Eye (tissue), 1 donor: ENCODE data around the gene CEBPG.
A peak's percentile ranks its signal among the peaks of the same experiment; 100 is the strongest.

ENCODE experiments used
- DNase-seq: peaks from one replicate; pipeline ENCODE4 v3.0.0-alpha.2; 2015

CEBPG gene

DNA sequence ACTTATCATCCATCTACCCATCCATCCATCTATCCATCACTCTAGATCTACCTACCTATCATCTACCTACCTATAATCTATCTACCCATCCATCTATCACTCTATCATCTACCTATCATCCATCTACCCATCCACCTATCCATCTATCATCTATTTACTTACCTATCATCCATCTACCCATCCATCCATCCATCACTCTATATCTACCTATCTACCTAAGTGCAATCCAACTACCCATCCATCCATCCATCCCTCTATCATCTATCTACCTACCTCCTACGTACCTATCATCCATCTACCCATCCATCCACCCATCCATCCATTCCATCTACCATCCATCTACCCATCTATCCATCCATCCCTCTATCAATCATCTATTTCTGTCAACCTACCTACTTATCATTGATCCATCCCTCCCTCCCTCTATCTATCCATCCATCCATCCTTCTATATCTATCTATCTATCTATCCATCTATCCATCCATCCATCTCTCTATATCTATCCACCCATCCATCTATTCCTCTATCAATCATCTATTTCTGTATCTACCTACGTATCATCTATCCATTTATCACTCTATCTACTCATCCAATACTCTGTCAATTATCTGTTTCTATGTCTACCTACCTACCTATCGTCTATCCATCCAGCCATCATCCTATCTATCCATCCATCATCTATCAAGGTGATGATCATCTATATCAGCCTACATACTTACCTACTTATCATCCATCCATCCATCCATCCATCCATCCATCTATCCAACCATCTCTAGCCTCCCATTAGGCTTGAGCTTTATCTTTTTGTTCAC, 49.1 kb downstream of the CEBPG start:
- DNase-seq: no peak

DNA sequence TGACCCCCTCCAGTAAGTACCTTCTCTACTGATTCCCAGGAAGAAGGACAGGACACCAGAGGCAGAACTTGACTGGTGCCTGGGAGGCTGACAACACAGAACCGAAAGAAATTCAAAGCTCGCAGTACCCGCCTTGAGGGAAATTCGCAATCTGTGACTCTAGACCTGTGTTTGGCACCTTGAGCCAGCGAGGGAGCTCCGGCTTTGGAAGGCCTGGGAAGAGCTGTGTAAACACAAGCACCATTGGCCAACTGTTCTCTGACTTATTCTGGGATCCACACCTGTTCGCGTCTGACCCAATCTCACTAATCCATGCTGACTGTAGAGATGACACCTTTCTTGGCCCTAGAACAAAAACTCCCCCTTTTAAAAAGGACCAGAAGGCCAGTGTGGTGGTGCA, 50.7 kb downstream of the CEBPG start:
- no peak for DNase-seq

DNA sequence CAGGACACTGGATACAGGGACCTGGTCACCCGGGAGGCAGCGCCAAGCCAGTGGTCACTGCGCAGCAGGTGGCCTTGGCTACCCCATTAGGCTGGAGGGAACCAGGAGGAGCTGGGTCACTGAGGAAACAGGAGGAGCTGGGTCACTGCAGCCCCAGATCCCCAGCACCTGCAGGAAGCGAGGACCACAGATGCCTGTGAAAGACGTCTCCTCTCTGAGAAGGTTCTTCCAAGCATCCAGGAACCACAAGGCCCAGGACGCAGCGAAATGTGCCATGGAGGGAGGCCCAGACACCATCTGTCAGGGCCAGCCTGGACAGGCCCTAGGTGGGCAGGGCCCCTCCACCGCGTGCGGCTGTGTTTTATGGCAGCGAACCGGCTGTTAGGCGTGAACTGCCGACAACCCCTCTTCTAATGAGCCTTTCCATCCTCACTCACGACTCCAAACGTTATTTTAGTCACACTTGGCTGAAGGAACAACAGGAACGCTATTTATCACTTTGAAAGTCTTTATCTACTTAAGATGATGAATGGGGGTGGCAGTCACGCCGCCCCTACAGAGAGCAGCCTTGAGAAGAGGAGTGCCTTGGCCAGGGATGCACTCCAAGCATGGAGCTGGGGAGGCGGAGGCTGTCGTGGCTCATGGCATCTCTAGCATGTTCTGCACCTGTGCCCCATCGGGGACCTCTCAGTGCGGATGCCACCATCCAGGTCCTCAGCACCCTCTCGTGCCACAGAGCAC, 53.3 kb downstream of the CEBPG start:
- DNase-seq: no peak

DNA sequence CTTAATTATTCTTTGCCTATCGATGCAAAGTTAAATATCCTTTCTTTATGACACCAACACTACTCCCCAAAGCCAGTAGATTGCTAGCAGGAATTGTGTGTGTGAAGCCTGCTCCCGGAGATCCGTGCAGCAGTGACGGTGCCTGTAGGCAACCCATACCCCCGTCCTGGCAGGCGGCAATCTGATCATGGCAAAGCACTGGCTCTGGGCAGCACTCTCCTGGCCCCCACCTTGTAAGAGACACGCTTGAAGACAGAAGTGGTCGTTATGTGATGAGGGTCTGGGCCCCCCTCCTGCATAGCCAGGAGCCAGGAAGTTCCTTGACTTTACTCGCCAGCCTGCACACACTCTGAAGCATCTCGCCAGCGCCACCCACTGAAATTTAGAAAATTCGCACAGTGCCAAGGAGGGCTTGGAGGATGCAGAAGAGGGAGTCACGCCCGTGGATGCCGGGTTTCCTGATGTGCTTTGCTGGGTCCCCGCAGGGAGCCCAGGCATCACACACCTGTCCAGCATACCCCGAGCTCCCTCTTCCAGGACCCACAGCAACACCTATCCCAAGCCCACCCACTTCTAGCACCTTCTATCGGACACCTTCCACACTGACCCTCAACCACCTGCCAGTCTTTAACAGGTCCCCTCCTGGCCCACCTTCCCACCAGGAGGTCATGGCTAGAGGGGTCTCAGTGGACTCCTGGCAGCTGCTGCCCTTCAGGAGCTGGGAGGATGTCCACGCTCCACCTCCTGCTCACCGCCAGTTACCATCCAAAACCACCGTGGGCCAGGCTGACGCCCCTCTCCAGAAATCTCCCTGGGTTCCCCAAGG, 54.5 kb downstream of the CEBPG start:
- DNase-seq: no peak

DNA sequence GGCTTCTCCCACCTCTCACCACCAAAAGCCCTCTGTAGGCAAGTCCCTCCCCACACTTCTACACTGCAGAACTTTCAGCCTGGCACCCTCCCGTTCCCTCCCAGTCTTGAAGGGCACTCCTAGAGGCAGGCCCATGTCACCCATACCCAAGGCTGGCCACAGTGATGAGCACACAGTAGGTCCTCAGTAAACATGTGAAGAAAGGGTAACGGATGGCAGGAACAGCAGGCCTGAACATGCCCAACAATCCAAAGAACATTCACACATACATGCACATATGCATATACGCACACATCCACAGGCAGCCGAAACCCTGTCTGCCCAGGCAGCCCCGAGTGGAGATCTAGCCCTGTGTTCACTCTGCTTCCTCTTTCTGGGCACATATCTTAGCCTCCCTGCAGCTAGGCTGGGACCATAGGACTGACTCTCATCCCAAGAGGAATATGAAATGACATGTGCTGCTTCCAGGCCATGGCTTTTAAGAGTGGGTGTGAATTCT, 55.2 kb downstream of the CEBPG start:
- DNase-seq: no peak

DNA sequence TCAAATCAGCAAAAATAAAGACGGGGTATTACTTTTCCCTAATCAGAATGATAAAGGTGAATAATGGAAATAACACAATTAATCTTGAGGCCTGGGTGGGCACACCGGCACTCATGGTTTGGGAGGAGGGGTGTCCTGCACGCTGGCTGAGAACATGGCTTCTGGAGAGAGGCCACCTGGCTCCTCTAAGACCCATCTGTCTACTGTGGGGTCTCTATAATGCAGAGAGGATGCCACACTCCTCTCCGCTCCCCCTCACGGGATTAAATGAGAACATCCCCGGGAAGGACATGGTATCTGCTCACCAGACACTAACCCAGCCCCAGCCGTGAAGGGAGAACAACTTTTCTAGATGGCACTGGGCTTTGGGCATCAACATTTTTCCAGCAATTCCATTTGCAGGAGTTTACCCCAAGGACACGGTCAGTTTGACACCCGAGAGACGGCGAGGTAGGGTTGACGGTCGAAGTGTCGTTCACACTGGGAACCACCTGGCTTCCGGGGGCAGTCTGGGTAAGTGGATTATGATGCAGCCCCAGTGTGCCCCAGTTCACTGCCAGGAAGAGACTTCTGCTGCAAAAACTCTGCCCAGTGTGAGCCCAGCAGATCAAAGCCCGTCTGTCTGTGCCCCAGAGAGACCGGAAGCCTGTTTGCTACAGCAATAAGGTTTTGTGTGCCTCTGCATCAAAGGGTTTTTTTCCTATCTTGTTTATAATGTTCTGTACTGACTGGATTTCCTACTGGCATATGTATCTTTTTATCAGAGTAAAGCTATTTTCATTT, 56.6 kb downstream of the CEBPG start:
- no peak for DNase-seq

DNA sequence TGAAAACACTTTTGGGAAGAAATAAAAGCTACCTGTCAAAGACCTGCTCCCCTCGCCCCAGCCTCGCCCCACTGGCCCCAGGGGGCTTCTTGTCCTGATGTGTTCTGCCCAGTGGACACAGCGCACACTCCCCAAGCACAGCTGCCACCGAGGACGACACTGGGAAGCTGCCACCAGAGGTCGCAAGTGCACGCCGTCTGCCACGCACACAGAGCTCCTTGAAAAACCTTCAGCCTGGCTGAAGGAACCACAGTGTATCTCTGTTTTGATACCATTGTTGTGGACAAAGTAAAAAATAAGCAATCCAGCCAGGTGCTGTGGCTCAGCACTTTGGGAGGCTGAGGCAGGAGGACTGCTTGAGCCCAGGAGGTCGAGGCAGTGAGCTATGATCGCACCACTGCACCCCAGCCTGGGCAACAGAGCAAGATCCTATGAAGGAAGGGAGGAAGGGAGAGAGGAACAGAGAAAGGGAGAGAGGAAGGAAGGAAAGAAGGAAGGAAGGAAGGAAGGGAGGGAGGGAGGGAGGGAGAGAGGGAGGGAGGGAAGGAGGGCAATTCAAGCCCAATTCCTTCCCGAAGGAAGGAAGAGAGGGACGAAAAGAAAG, 57.3 kb downstream of the CEBPG start:
- DNase-seq: peak; percentile 92

DNA sequence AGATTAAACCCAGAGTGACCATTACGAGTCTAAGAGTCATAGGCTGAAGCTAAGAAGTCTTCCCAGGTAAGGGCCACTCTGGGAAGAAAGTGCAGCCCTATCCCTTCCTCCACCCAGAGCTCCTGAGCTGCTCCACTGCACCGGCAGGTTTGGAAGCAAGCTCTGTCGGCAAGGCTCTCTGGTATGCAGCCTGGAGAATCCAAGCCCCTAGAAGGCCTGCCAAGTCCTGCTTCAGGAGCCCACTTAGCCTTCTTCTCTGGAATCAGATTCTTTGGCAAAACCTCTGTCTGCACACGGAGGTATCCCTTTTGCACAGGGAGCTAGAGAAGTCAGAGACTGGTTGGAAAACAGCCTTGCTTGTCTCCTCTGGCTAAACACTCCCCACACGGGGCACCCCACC, 58.5 kb downstream of the CEBPG start:
- no peak for DNase-seq
